H1 (cell line): ENCODE data around the gene GDF9. TPM values are rescaled to one million over a fixed set of nuclear protein-coding genes. Genes with fewer than 3 reads are reported as not detected.

Experiments used
- ATF2 ChIP-seq: IDR thresholded peaks from 2 replicates; pipeline ENCODE4 v1.6.1; 2012; ENCODE audit warnings: low read length, inconsistent platforms
- BCL11A ChIP-seq, 2 experiments: IDR thresholded peaks; one replicate each; pipeline ENCODE4 v1.6.1; 2011; ENCODE audit warnings: low read depth in 2 of 2, low read length in 2 of 2, mild to moderate bottlenecking in 2 of 2
- CEBPB ChIP-seq: IDR thresholded peaks from 2 replicates; pipeline ENCODE4 v1.6.1; 2012; ENCODE audit warnings: low read depth, low read length
- EGR1 ChIP-seq: IDR thresholded peaks from 2 replicates; pipeline ENCODE4 v1.6.1; 2011; ENCODE audit warnings: low read depth, low read length, borderline replicate concordance
- JUND ChIP-seq: IDR thresholded peaks from 2 replicates; pipeline ENCODE4 v1.6.1; 2011; ENCODE audit warnings: mild to moderate bottlenecking, improper control_type of control experiment, low read length
- MAFK ChIP-seq: IDR thresholded peaks from 2 replicates; pipeline ENCODE4 v1.6.1; 2012; ENCODE audit warnings: low read depth, mild to moderate bottlenecking, improper control_type of control experiment, low read length
- NANOG ChIP-seq: IDR thresholded peaks from 2 replicates; pipeline ENCODE4 v1.6.1; 2011; ENCODE audit warnings: low read length, low read depth, mild to moderate bottlenecking, inconsistent platforms; ENCODE audit not compliant: insufficient read depth, poor library complexity, severe bottlenecking
- RFX5 ChIP-seq: IDR thresholded peaks from 2 replicates; pipeline ENCODE4 v1.6.1; 2011; ENCODE audit warnings: low read depth, low read length, improper control_type of control experiment, borderline replicate concordance
- SP4 ChIP-seq: IDR thresholded peaks from 2 replicates; pipeline ENCODE4 v1.6.1; 2012; ENCODE audit warnings: low read length, inconsistent platforms
- YY1 ChIP-seq: IDR thresholded peaks from 2 replicates; pipeline ENCODE4 v1.6.1; 2011; ENCODE audit warnings: low read depth, mild to moderate bottlenecking, low read length
- polyA plus RNA-seq, 7 experiments: library from polyadenylated mRNA; depleted of rRNA in 3 of 7; stranded (reverse) in 5 of 7; unstranded in 2 of 7; fragments of >200 nt in 5 of 7; fragments of 200-250 nt in 2 of 7; gene quantifications; 1 replicate in 5 of 7; 2 replicates in 1 of 7; 4 replicates in 1 of 7; pipeline versions ENCODE4 v1.2.1 to v1.2.3, GENCODE V29; 2011 to 2013; ENCODE audit warnings: missing spikeins in 2 of 7, mixed read lengths in 2 of 7
- total RNA-seq: library from RNA; stranded (reverse); fragmentation: NEBNext Ultra II Directional; extraction: Animal tissue kit (Norgen Biotek cat#: 25700); gene quantifications from 2 replicates; pipeline ENCODE4 v1.2.1, GENCODE V29; 2021

The GDF9 gene
- total and polyA plus RNA-seq, 2 of the 8 experiments (the other 6 are each of a cell fraction or from before 2014, with no cell fraction given) = 0.14 TPM; not detected in 1

GRCh38 chr5:132825033-132825833 lies 41.0 kb downstream of the GDF9 start (continued):
- TF ChIP-seq RFX5 (no peak), ATF2 (no peak), MAFK (no peak), SP4 (no peak), JUND (no peak), NANOG (no peak), CEBPB (no peak), EGR1 (no peak), BCL11A (IDR thresholded peaks at IDR 0.05; ENCODE audit: low read depth in 2 of 2, low read length in 2 of 2) (no peak), YY1 (no peak)
